Hepatocyte (in vitro differentiated cells): Measurements from ENCODE around the gene DGCR2. TPM values are rescaled to one million over a fixed set of nuclear protein-coding genes. Genes with fewer than 3 reads are reported as not detected.
A peak's percentile ranks its signal among the peaks of the same experiment; 100 is the strongest.

Source experiments
- DNase-seq: peaks from one replicate; pipeline ENCODE4 v3.0.0-alpha.2; 2016; ENCODE audit warnings: low spot score
- H2AFZ ChIP-seq: fragments of 200-600 bp; sonication (generic); 2 replicates; pipeline ENCODE4 v1.6.0; 2016; ENCODE audit warnings: antibody characterized with exemption, mild to moderate bottlenecking
- H3K27ac ChIP-seq: fragments of 200-600 bp; sonication (generic); 2 replicates; pipeline ENCODE4 v1.5.1; 2016; ENCODE audit warnings: mild to moderate bottlenecking
- H3K27me3 ChIP-seq: fragments of 200-600 bp; sonication (generic); 2 replicates; pipeline ENCODE4 v1.6.1; 2016
- H3K36me3 ChIP-seq: fragments of 200-600 bp; sonication (generic); replicated peaks from 2 replicates; pipeline ENCODE4 v1.5.1; 2016; ENCODE audit warnings: low read depth; ENCODE audit not compliant: insufficient read depth
- H3K4me1 ChIP-seq: fragments of 200-600 bp; sonication (generic); 2 replicates; pipeline ENCODE4 v1.5.1; 2016; ENCODE audit warnings: mild to moderate bottlenecking, moderate library complexity; ENCODE audit not compliant: insufficient read depth
- H3K4me2 ChIP-seq: fragments of 200-600 bp; sonication (generic); 2 replicates; pipeline ENCODE4 v1.6.0; 2016
- H3K4me3 ChIP-seq: fragments of 200-600 bp; sonication (generic); 2 replicates; pipeline ENCODE4 v1.5.1; 2016; ENCODE audit warnings: mild to moderate bottlenecking
- H3K79me2 ChIP-seq: fragments of 200-600 bp; sonication (generic); 2 replicates; pipeline ENCODE4 v1.6.0; 2017; ENCODE audit warnings: mild to moderate bottlenecking
- H3K9me2 ChIP-seq: fragments of 200-600 bp; sonication (generic); replicated peaks from 2 replicates; pipeline ENCODE4 v1.6.0; 2017; ENCODE audit warnings: mild to moderate bottlenecking; ENCODE audit not compliant: insufficient read depth
- H3K9me3 ChIP-seq: fragments of 200-600 bp; sonication (generic); 2 replicates; pipeline ENCODE4 v1.5.1; 2016; ENCODE audit warnings: low read depth, mild to moderate bottlenecking
- H4K20me1 ChIP-seq: fragments of 200-600 bp; sonication (generic); 2 replicates; pipeline ENCODE4 v1.6.0; 2016; ENCODE audit warnings: mild to moderate bottlenecking; ENCODE audit not compliant: insufficient read depth, poor library complexity, severe bottlenecking
- CTCF ChIP-seq: fragments of 200-600 bp; sonication (generic); IDR thresholded peaks from 2 replicates; pipeline ENCODE4 v1.5.1; 2016; ENCODE audit warnings: antibody characterized with exemption, mild to moderate bottlenecking; ENCODE audit not compliant: poor library complexity
- EZH2 ChIP-seq: fragments of 200-600 bp; sonication (generic); IDR thresholded peaks from 2 replicates; pipeline ENCODE4 v1.6.1; 2016; ENCODE audit warnings: antibody characterized with exemption, mild to moderate bottlenecking, borderline replicate concordance
- EZH2phosphoT487 ChIP-seq: fragments of 200-600 bp; sonication (generic); IDR thresholded peaks from one replicate; pipeline ENCODE4 v1.6.1; 2018; ENCODE audit warnings: antibody characterized with exemption, mild to moderate bottlenecking, low read depth, moderate library complexity; ENCODE audit not compliant: unreplicated experiment, severe bottlenecking
- WGBS: methylation state at CpG from one replicate; pipeline ENCODE4 v1.1.6; 2016; ENCODE audit warnings: low lambda C conversion rate; ENCODE audit errors: missing lambda C conversion rate; 5-methylcytosine and 5-hydroxymethylcytosine counted together
- polyA plus RNA-seq: library from polyadenylated mRNA; unstranded; fragments of >200 nt; fragmentation: Nextera tagmentation; extraction: Ambion mirVana; gene quantifications from 2 replicates; pipeline ENCODE4 v1.2.1, GENCODE V29; 2016
- total RNA-seq: library from RNA; depleted of rRNA; stranded (reverse); fragments of >200 nt; gene quantifications from 2 replicates; pipeline ENCODE4 v1.2.3, GENCODE V29; 2014

Gene DGCR2
- total and polyA plus RNA-seq, 2 experiments from 2014 or later = 61.5 to 67.2 TPM

GRCh38 chr22:19061471-19062138, 60.6 kb downstream of the DGCR2 start:
- 92% methylated on average over 6 of the region's 6 CpGs for WGBS
- H3K27me3 ChIP-seq = no peaks in the 10 kb centered on the region
- H3K36me3 ChIP-seq = no peaks in the 10 kb centered on the region
- no peaks in the 10 kb centered on the region for H3K9me3 ChIP-seq
- H3K4me3 ChIP-seq = no peak overlapping the region
- H3K27ac ChIP-seq = no peak overlapping the region
- no peak overlapping the region for H2AFZ ChIP-seq
- no peaks in the 10 kb centered on the region for H3K9me2 ChIP-seq
- H3K4me2 ChIP-seq = no peak overlapping the region
- no peak for TF ChIP-seq CTCF
- no peak for TF ChIP-seq EZH2
- no peak for TF ChIP-seq EZH2phosphoT487
- DNase-seq = no peak
- H3K4me1 ChIP-seq = peaks cover 9% of the 10 kb centered on the region
- peaks cover 5% of the 10 kb centered on the region for H4K20me1 ChIP-seq
- no peaks in the 10 kb centered on the region for H3K79me2 ChIP-seq

- Histone ChIP-seq H4K20me1 (peaks cover 5% of the 10 kb centered on the region), H3K27ac (no peak overlapping the region), H3K4me1 (peaks cover 9% of the 10 kb centered on the region), H3K9me3 (no peaks in the 10 kb centered on the region), H3K9me2 (no peaks in the 10 kb centered on the region), H3K36me3 (no peaks in the 10 kb centered on the region), H3K4me3 (no peak overlapping the region), H3K4me2 (no peak overlapping the region), H3K27me3 (no peaks in the 10 kb centered on the region), H2AFZ (no peak overlapping the region), H3K79me2 (no peaks in the 10 kb centered on the region)
- 80% methylated on average over 15 of the region's 15 CpGs for WGBS
- no peak for TF ChIP-seq CTCF
- DNase-seq = peak; percentile 29
Measured at GRCh38 chr22:19060356-19061009, 61.7 kb downstream of the DGCR2 start.

GRCh38 chr22:19059481-19060278, 62.5 kb downstream of the DGCR2 start:
- no peak for TF ChIP-seq CTCF
- TF ChIP-seq EZH2 = no peak
- TF ChIP-seq EZH2phosphoT487 = no peak
- no peak for DNase-seq
- Histone ChIP-seq H3K4me3 (no peak overlapping the region), H2AFZ (no peak overlapping the region), H3K79me2 (no peaks in the 10 kb centered on the region), H3K27ac (no peak overlapping the region), H3K9me2 (no peaks in the 10 kb centered on the region), H3K36me3 (no peaks in the 10 kb centered on the region), H3K4me2 (no peak overlapping the region), H3K9me3 (no peaks in the 10 kb centered on the region), H3K4me1 (peaks cover 9% of the 10 kb centered on the region), H3K27me3 (no peaks in the 10 kb centered on the region), H4K20me1 (peaks cover 5% of the 10 kb centered on the region)
- WGBS = 92% methylated on average over 20 of the region's 20 CpGs
